ENCODE results near the gene CFAP100. TPM values are rescaled to one million over a fixed set of nuclear protein-coding genes. Genes with fewer than 3 reads are reported as not detected.

The CFAP100 gene
- total and polyA plus RNA-seq, 9 donors, result 0.20 to 1.2 (median 0.38) TPM; not detected in 3

- DNase-seq, result no peak
- 72% methylated on average over 5 of the region's 8 CpGs for WGBS (ENCODE audit: insufficient coverage)
- peaks cover 5% of the 10 kb centered on the region for H3K27me3 ChIP-seq (ENCODE audit: control insufficient read depth, insufficient read depth, low read length)
- H3K36me3 ChIP-seq (ENCODE audit: control insufficient read depth, insufficient read depth, low read length), result no peaks in the 10 kb centered on the region
- H3K27ac ChIP-seq (ENCODE audit: low read length), result no peak overlapping the region
- no peak overlapping the region for H3K4me3 ChIP-seq (ENCODE audit: low read length)
- no peaks in the 10 kb centered on the region for H3K9me3 ChIP-seq (replicated peaks; ENCODE audit: control insufficient read depth, low read depth, low read length)
- no peaks in the 10 kb centered on the region for H3K4me1 ChIP-seq (ENCODE audit: control insufficient read depth, insufficient read depth, low read length)
These were observed 7.0 kb downstream of the CFAP100 start for GRCh38 chr3:126401611-126402160.

GRCh38 chr3:126402178-126402577 lies 7.5 kb downstream of the CFAP100 start:
- Histone ChIP-seq H3K4me1 (ENCODE audit: control insufficient read depth, insufficient read depth, low read length) (no peaks in the 10 kb centered on the region), H3K27ac (ENCODE audit: low read length) (no peak overlapping the region), H3K27me3 (ENCODE audit: control insufficient read depth, insufficient read depth, low read length) (peaks cover 5% of the 10 kb centered on the region), H3K9me3 (replicated peaks; ENCODE audit: control insufficient read depth, low read depth, low read length) (no peaks in the 10 kb centered on the region), H3K4me3 (ENCODE audit: low read length) (no peak overlapping the region), H3K36me3 (ENCODE audit: control insufficient read depth, insufficient read depth, low read length) (no peaks in the 10 kb centered on the region)
- DNase-seq, result no peak
- 64% methylated on average over 6 of the region's 6 CpGs for WGBS (ENCODE audit: insufficient coverage)

GRCh38 chr3:126402666-126403302 lies 8.1 kb downstream of the CFAP100 start:
- DNase-seq, result no peak
- Histone ChIP-seq H3K36me3 (ENCODE audit: control insufficient read depth, insufficient read depth, low read length) (no peaks in the 10 kb centered on the region), H3K4me3 (ENCODE audit: low read length) (no peak overlapping the region), H3K4me1 (ENCODE audit: control insufficient read depth, insufficient read depth, low read length) (no peaks in the 10 kb centered on the region), H3K27ac (ENCODE audit: low read length) (no peak overlapping the region), H3K27me3 (ENCODE audit: control insufficient read depth, insufficient read depth, low read length) (peaks cover 9% of the 10 kb centered on the region), H3K9me3 (replicated peaks; ENCODE audit: control insufficient read depth, low read depth, low read length) (peaks cover 4% of the 10 kb centered on the region)
- 74% methylated on average over 11 of the region's 12 CpGs for WGBS (ENCODE audit: insufficient coverage)

GRCh38 chr3:126406389-126407296 lies 11.9 kb downstream of the CFAP100 start:
- Histone ChIP-seq H3K27me3 (ENCODE audit: control insufficient read depth, insufficient read depth, low read length) (peaks cover 12% of the 10 kb centered on the region), H3K36me3 (ENCODE audit: control insufficient read depth, insufficient read depth, low read length) (no peaks in the 10 kb centered on the region), H3K4me1 (ENCODE audit: control insufficient read depth, insufficient read depth, low read length) (no peaks in the 10 kb centered on the region), H3K27ac (ENCODE audit: low read length) (no peak overlapping the region), H3K9me3 (replicated peaks; ENCODE audit: control insufficient read depth, low read depth, low read length) (peaks cover 4% of the 10 kb centered on the region), H3K4me3 (ENCODE audit: low read length) (no peak overlapping the region)
- WGBS (ENCODE audit: insufficient coverage), result 74% methylated on average over 9 of the region's 15 CpGs
- no peak for DNase-seq

GRCh38 chr3:126407412-126408044 lies 12.8 kb downstream of the CFAP100 start:
- no peaks in the 10 kb centered on the region for H3K36me3 ChIP-seq (ENCODE audit: control insufficient read depth, insufficient read depth, low read length)
- no peak overlapping the region for H3K4me3 ChIP-seq (ENCODE audit: low read length)
- WGBS (ENCODE audit: insufficient coverage), result 40% methylated on average over 3 of the region's 5 CpGs
- no peaks in the 10 kb centered on the region for H3K4me1 ChIP-seq (ENCODE audit: control insufficient read depth, insufficient read depth, low read length)
- H3K9me3 ChIP-seq (replicated peaks; ENCODE audit: control insufficient read depth, low read depth, low read length), result peaks cover 4% of the 10 kb centered on the region
- H3K27me3 ChIP-seq (ENCODE audit: control insufficient read depth, insufficient read depth, low read length), result peaks cover 14% of the 10 kb centered on the region
- no peak for DNase-seq
- no peak overlapping the region for H3K27ac ChIP-seq (ENCODE audit: low read length)

GRCh38 chr3:126408099-126408498 lies 13.4 kb downstream of the CFAP100 start:
- H3K27me3 ChIP-seq (ENCODE audit: control insufficient read depth, insufficient read depth, low read length), result peaks cover 14% of the 10 kb centered on the region
- no peak overlapping the region for H3K4me3 ChIP-seq (ENCODE audit: low read length)
- no peaks in the 10 kb centered on the region for H3K4me1 ChIP-seq (ENCODE audit: control insufficient read depth, insufficient read depth, low read length)
- no peaks in the 10 kb centered on the region for H3K36me3 ChIP-seq (ENCODE audit: control insufficient read depth, insufficient read depth, low read length)
- no peak overlapping the region for H3K27ac ChIP-seq (ENCODE audit: low read length)
- H3K9me3 ChIP-seq (replicated peaks; ENCODE audit: control insufficient read depth, low read depth, low read length), result peaks cover 4% of the 10 kb centered on the region
- DNase-seq, result no peak
- WGBS (ENCODE audit: insufficient coverage), result 59% methylated on average over 5 of the region's 5 CpGs

- DNase-seq, result no peak
- no peaks in the 10 kb centered on the region for H3K36me3 ChIP-seq (ENCODE audit: control insufficient read depth, insufficient read depth, low read length)
- H3K27me3 ChIP-seq (ENCODE audit: control insufficient read depth, insufficient read depth, low read length), result peaks cover 24% of the 10 kb centered on the region
- no peak overlapping the region for H3K4me3 ChIP-seq (ENCODE audit: low read length)
- WGBS (ENCODE audit: insufficient coverage), result 87% methylated on average over 2 of the region's 6 CpGs
- H3K9me3 ChIP-seq (replicated peaks; ENCODE audit: control insufficient read depth, low read depth, low read length), result no peaks in the 10 kb centered on the region
- peaks cover 4% of the 10 kb centered on the region for H3K4me1 ChIP-seq (ENCODE audit: control insufficient read depth, insufficient read depth, low read length)
- no peak overlapping the region for H3K27ac ChIP-seq (ENCODE audit: low read length)
These were observed 18.4 kb downstream of the CFAP100 start for GRCh38 chr3:126412841-126413692.

- Histone ChIP-seq H3K4me3 (ENCODE audit: low read length) (no peak overlapping the region), H3K27ac (ENCODE audit: low read length) (no peak overlapping the region), H3K27me3 (ENCODE audit: control insufficient read depth, insufficient read depth, low read length) (peaks cover 24% of the 10 kb centered on the region), H3K36me3 (ENCODE audit: control insufficient read depth, insufficient read depth, low read length) (no peaks in the 10 kb centered on the region), H3K4me1 (ENCODE audit: control insufficient read depth, insufficient read depth, low read length) (peaks cover 4% of the 10 kb centered on the region), H3K9me3 (replicated peaks; ENCODE audit: control insufficient read depth, low read depth, low read length) (no peaks in the 10 kb centered on the region)
- 80% methylated on average over 2 of the region's 4 CpGs for WGBS (ENCODE audit: insufficient coverage)
- DNase-seq, result no peak
These were observed 19.0 kb downstream of the CFAP100 start for GRCh38 chr3:126413693-126414080.

- H3K4me3 ChIP-seq (ENCODE audit: low read length), result no peak overlapping the region
- H3K9me3 ChIP-seq (replicated peaks; ENCODE audit: control insufficient read depth, low read depth, low read length), result no peaks in the 10 kb centered on the region
- H3K36me3 ChIP-seq (ENCODE audit: control insufficient read depth, insufficient read depth, low read length), result no peaks in the 10 kb centered on the region
- no peak overlapping the region for H3K27ac ChIP-seq (ENCODE audit: low read length)
- peaks cover 4% of the 10 kb centered on the region for H3K4me1 ChIP-seq (ENCODE audit: control insufficient read depth, insufficient read depth, low read length)
- peaks cover 24% of the 10 kb centered on the region for H3K27me3 ChIP-seq (ENCODE audit: control insufficient read depth, insufficient read depth, low read length)
- no peak for DNase-seq
- WGBS (ENCODE audit: insufficient coverage), result 83% methylated on average over 11 of the region's 11 CpGs
These were observed 19.7 kb downstream of the CFAP100 start for GRCh38 chr3:126414406-126414805.

All from muscle of leg (tissue), 11 donors.